WTC11 (cell line): ENCODE measurements around the gene UNC50. TPM values are rescaled to one million over a fixed set of nuclear protein-coding genes. Genes with fewer than 3 reads are reported as not detected.

Experiments
- ATAC-seq: fragments of 200-7000 bp; cut with Tn5 transposase; 2 replicates; pipeline ENCODE4 v1.10.0; 2021; ENCODE audit warnings: mild to moderate bottlenecking, moderate library complexity
- CTCF ChIA-PET: fragments of 300-600 bp; sonication (Branson Sonifier 250); formaldehyde crosslinking; loops from one replicate; lab custom pipeline; 2021; ENCODE audit warnings: antibody characterized with exemption; lab: Charles Lee
- POLR2A ChIA-PET: fragments of 350-600 bp; sonication (Branson Sonifier 250); formaldehyde crosslinking; loops from one replicate; lab custom pipeline; 2021; ENCODE audit warnings: antibody characterized with exemption; lab: Charles Lee
- DNase-seq: peaks from one replicate; pipeline ENCODE4 v3.0.0; 2021; ENCODE audit warnings: low spot score
- H3K27ac Mint-ChIP-seq: 2 replicates; pipeline ENCODE4 v1.8.0; 2021; ENCODE audit warnings: mixed read lengths
- H3K27me3 Mint-ChIP-seq: 2 replicates; pipeline ENCODE4 v1.8.0; 2021; ENCODE audit warnings: low read depth, mild to moderate bottlenecking, moderate library complexity, mixed read lengths
- H3K36me3 Mint-ChIP-seq: 2 replicates; pipeline ENCODE4 v1.8.0; 2021; ENCODE audit warnings: mixed read lengths
- H3K4me1 Mint-ChIP-seq: 2 replicates; pipeline ENCODE4 v1.8.0; 2022; ENCODE audit warnings: mixed read lengths
- H3K4me3 Mint-ChIP-seq: 2 replicates; pipeline ENCODE4 v1.8.0; 2021; ENCODE audit warnings: mild to moderate bottlenecking, moderate library complexity, mixed read lengths
- H3K9me3 Mint-ChIP-seq: 2 replicates; pipeline ENCODE4 v1.8.0; 2021; ENCODE audit warnings: mixed read lengths
- ARID4B ChIP-seq: sonication (generic); formaldehyde crosslinking; IDR thresholded peaks from 2 replicates; pipeline ENCODE4 v1.8.0; 2023; ENCODE audit warnings: missing genetic modification reagents, mild to moderate bottlenecking, borderline replicate concordance
- ERG ChIP-seq: fragments of 250-450 bp; sonication (Bioruptor Pico); IDR thresholded peaks from 2 replicates; pipeline ENCODE4 v1.8.0; 2021; ENCODE audit warnings: mild to moderate bottlenecking
- FOXK1 ChIP-seq: sonication (generic); formaldehyde crosslinking; IDR thresholded peaks from 2 replicates; pipeline ENCODE4 v1.8.0; 2022; ENCODE audit warnings: mild to moderate bottlenecking, moderate library complexity, missing genetic modification reagents
- GABPB1 ChIP-seq: sonication (generic); formaldehyde crosslinking; IDR thresholded peaks from 2 replicates; pipeline ENCODE4 v1.8.1; 2023; ENCODE audit warnings: mild to moderate bottlenecking, missing genetic modification reagents
- HMGXB4 ChIP-seq: sonication (generic); formaldehyde crosslinking; IDR thresholded peaks from 2 replicates; pipeline ENCODE4 v1.8.1; 2023; ENCODE audit warnings: mild to moderate bottlenecking, moderate library complexity, missing genetic modification reagents
- JUN ChIP-seq: sonication (generic); formaldehyde crosslinking; IDR thresholded peaks from 2 replicates; pipeline ENCODE4 v1.8.0; 2023; ENCODE audit warnings: mild to moderate bottlenecking, missing genetic modification reagents
- NR3C1 ChIP-seq: sonication (generic); formaldehyde crosslinking; conservative IDR thresholded peaks from 2 replicates; pipeline ENCODE4 v1.8.1; 2023; ENCODE audit warnings: low read depth, mild to moderate bottlenecking, missing genetic modification reagents
- OVOL2 ChIP-seq: fragments of 250-450 bp; sonication (Bioruptor Pico); IDR thresholded peaks from 2 replicates; pipeline ENCODE4 v1.9.0; 2021; ENCODE audit warnings: mild to moderate bottlenecking, borderline replicate concordance
- RELA ChIP-seq: sonication (generic); formaldehyde crosslinking; IDR thresholded peaks from 2 replicates; pipeline ENCODE4 v1.8.1; 2022; ENCODE audit warnings: missing genetic modification reagents, mild to moderate bottlenecking, borderline replicate concordance
- SOX15 ChIP-seq: fragments of 250-450 bp; sonication (Bioruptor Pico); IDR thresholded peaks from 2 replicates; pipeline ENCODE4 v1.9.0; 2021; ENCODE audit warnings: mild to moderate bottlenecking
- ZNF138 ChIP-seq: sonication (generic); formaldehyde crosslinking; conservative IDR thresholded peaks from 2 replicates; pipeline ENCODE4 v1.8.1; 2022; ENCODE audit warnings: mild to moderate bottlenecking, moderate library complexity, missing genetic modification reagents
- ZNF219 ChIP-seq: sonication (generic); formaldehyde crosslinking; IDR thresholded peaks from 2 replicates; pipeline ENCODE4 v1.8.0; 2023; ENCODE audit warnings: missing genetic modification reagents, mild to moderate bottlenecking, borderline replicate concordance
- ZNF281 ChIP-seq: sonication (generic); formaldehyde crosslinking; IDR thresholded peaks from 2 replicates; pipeline ENCODE4 v1.8.0; 2023; ENCODE audit warnings: mild to moderate bottlenecking, missing genetic modification reagents
- total RNA-seq: library from RNA; stranded (reverse); gene quantifications from 3 replicates; pipeline ENCODE4 v1.2.3, GENCODE V29; 2021

UNC50 gene
- total RNA-seq, 1 experiment from 2014 or later, result 26.7 TPM

GRCh38 chr2:98615481-98615880 lies 7.1 kb downstream of the UNC50 start (continued):
- TF ChIP-seq ARID4B (CRISPR knock-in tag), result no peak
- no peak for TF ChIP-seq NR3C1 (CRISPR knock-in tag)
- TF ChIP-seq FOXK1 (CRISPR knock-in tag), result no peak
- no peak for TF ChIP-seq ERG (CRISPR knock-in tag)
- no peak for TF ChIP-seq ZNF219 (CRISPR knock-in tag)
- no peak for TF ChIP-seq GABPB1 (CRISPR knock-in tag)
- no peak for TF ChIP-seq OVOL2 (CRISPR knock-in tag)

GRCh38 chr2:98617149-98617548 lies 8.8 kb downstream of the UNC50 start:
- POLR2A ChIA-PET, result no interaction called here

More at GRCh38 chr2:98617149-98617548, 8.8 kb downstream of the UNC50 start:
- Mint-ChIP-seq H3K4me3 (no peak overlapping the region), H3K27ac (no peak overlapping the region), H3K27me3 (no peaks in the 10 kb centered on the region), H3K9me3 (no peaks in the 10 kb centered on the region), H3K36me3 (peaks cover 38% of the 10 kb centered on the region), H3K4me1 (no peaks in the 10 kb centered on the region)
- CTCF ChIA-PET, result no interaction called here
- DNase-seq, result no peak
- no peak for TF ChIP-seq ZNF281 (CRISPR knock-in tag)
- no peak for TF ChIP-seq HMGXB4 (CRISPR knock-in tag)
- TF ChIP-seq JUN, result no peak
- TF ChIP-seq ZNF138 (CRISPR knock-in tag), result no peak
- TF ChIP-seq SOX15 (CRISPR knock-in tag), result no peak
- no peak for TF ChIP-seq RELA (CRISPR knock-in tag)
- no peak for ATAC-seq
